K562 (cell line): ENCODE measurements around the gene ARHGEF4. TPM values are rescaled to one million over a fixed set of nuclear protein-coding genes. Genes with fewer than 3 reads are reported as not detected.

Source experiments
- ATAC-seq: fragments of 200-7000 bp; cut with Tn5 transposase; 3 replicates; pipeline ENCODE4 v1.9.1; 2020; ENCODE audit warnings: moderate library complexity
- BruUV-seq: library from RNA; stranded (reverse); fragments of 400-500 nt; replicated peaks from 2 replicates; lab custom pipeline; 2021; lab: Mats Ljungman, UMichigan
- CTCF ChIA-PET: fragments of 300-600 bp; formaldehyde crosslinking; extraction: SDS; loops from one replicate; lab custom pipeline; 2021; ENCODE audit warnings: low intra/inter-chr PET ratio; lab: Yijun Ruan, JAX
- POLR2A ChIA-PET: fragments of 300-600, 350-650 bp; sonication (Branson Sonifier 250); formaldehyde crosslinking; extraction: SDS; loops from one replicate; lab custom pipeline; 2021; ENCODE audit warnings: antibody characterized with exemption, inconsistent platforms; lab: Yijun Ruan, JAX
- DNase-seq, 4 experiments: peaks; one replicate each; pipeline versions ENCODE4 v3.0.0 to v3.0.0-alpha.2; 2011 to 2018; ENCODE audit warnings: low spot score in 3 of 4, mixed read lengths in 3 of 4; ENCODE audit errors: extremely low read depth in 1 of 4
- FAIRE-seq: peaks from 2 replicates; lab custom pipeline; 2011; peaks lifted over from hg19 to GRCh38; lab: Jason Lieb, UNC
- H2AFZ ChIP-seq: 2 replicates; pipeline ENCODE4 v1.6.0; 2011; ENCODE audit warnings: low read depth, low read length, control low read depth, inconsistent platforms
- H3K27ac ChIP-seq: fragments of 200-600 bp; 3 replicates; pipeline ENCODE4 v1.8.0; 2011; ENCODE audit warnings: low read depth, mild to moderate bottlenecking, control low read depth, inconsistent platforms, low read length, moderate library complexity, mixed read lengths; ENCODE audit errors: extremely low read depth
- H3K27me3 ChIP-seq, 2 experiments: fragments of 300-600 bp in 1 of 2; 2 replicates in 1 of 2; 3 replicates in 1 of 2; pipeline versions ENCODE4 v1.6.0 to v1.8.0; 2011; ENCODE audit warnings: inconsistent platforms in 2 of 2, low read length in 2 of 2, mild to moderate bottlenecking in 1 of 2, mixed read lengths in 1 of 2, moderate library complexity in 1 of 2; ENCODE audit not compliant: control insufficient read depth in 2 of 2, insufficient read depth in 2 of 2
- H3K36me3 ChIP-seq: fragments of 300-600 bp; 3 replicates; pipeline ENCODE4 v1.8.0; 2011; ENCODE audit warnings: mild to moderate bottlenecking, low read length, inconsistent platforms; ENCODE audit not compliant: control insufficient read depth, insufficient read depth
- H3K4me1 ChIP-seq, 2 experiments: fragments of 200-600 bp in 1 of 2; replicated peaks in 1 of 2; 2 replicates in 1 of 2; 3 replicates in 1 of 2; pipeline versions ENCODE4 v1.5.1 to v1.8.0; 2011; ENCODE audit warnings: inconsistent platforms in 2 of 2, low read length in 2 of 2, mild to moderate bottlenecking in 1 of 2, mixed read lengths in 1 of 2, moderate library complexity in 1 of 2; ENCODE audit not compliant: control insufficient read depth in 2 of 2, insufficient read depth in 2 of 2
- H3K4me2 ChIP-seq: 2 replicates; pipeline ENCODE4 v1.6.1; 2011; ENCODE audit warnings: low read length, control low read depth, inconsistent platforms, mixed read lengths; ENCODE audit not compliant: insufficient read depth
- H3K4me3 ChIP-seq: fragments of 200-600 bp; sonication (generic), shearing (Covaris generic); 2 replicates; pipeline ENCODE4 v1.5.1; 2016; ENCODE audit warnings: control low read depth, inconsistent platforms
- H3K79me2 ChIP-seq: fragments of 200-600 bp; 3 replicates; pipeline ENCODE4 v1.8.0; 2011; ENCODE audit warnings: low read length, inconsistent platforms; ENCODE audit not compliant: control insufficient read depth, insufficient read depth
- H3K9ac ChIP-seq, 2 experiments: 2 replicates each; pipeline versions ENCODE4 v1.6.0 to v1.6.1; 2011; ENCODE audit warnings: low read depth in 2 of 2, low read length in 2 of 2, control low read depth in 1 of 2, inconsistent platforms in 1 of 2, mild to moderate bottlenecking in 1 of 2, mixed read lengths in 1 of 2; ENCODE audit not compliant: insufficient read depth in 1 of 2
- H3K9me1 ChIP-seq: one replicate; pipeline ENCODE4 v1.6.0; 2011; ENCODE audit warnings: inconsistent platforms, mild to moderate bottlenecking, low read length, moderate library complexity; ENCODE audit not compliant: control insufficient read depth, insufficient read depth
- H3K9me3 ChIP-seq: replicated peaks from 2 replicates; pipeline ENCODE4 v1.5.1; 2011; ENCODE audit warnings: low read depth, low read length, inconsistent platforms; ENCODE audit not compliant: control insufficient read depth, insufficient read depth
- H4K20me1 ChIP-seq: replicated peaks from 2 replicates; pipeline ENCODE4 v1.6.1; 2011; ENCODE audit warnings: low read length, inconsistent platforms, mixed read lengths; ENCODE audit not compliant: control insufficient read depth, insufficient read depth
- C11orf30 ChIP-seq: fragments of 450-650 bp; IDR thresholded peaks from 2 replicates; pipeline ENCODE4 v1.6.1; 2016; ENCODE audit warnings: low read depth, mild to moderate bottlenecking
- CHD7 ChIP-seq: fragments of 200-600 bp; sonication (generic); IDR thresholded peaks from one replicate; pipeline ENCODE4 v1.6.1; 2012; ENCODE audit warnings: mild to moderate bottlenecking, low read depth, low read length, inconsistent platforms
- MAFG ChIP-seq: fragments of 450-650 bp; conservative IDR thresholded peaks from 2 replicates; pipeline ENCODE4 v1.6.1; 2016; ENCODE audit warnings: missing genetic modification characterization, missing compliant biosample characterization
- PCBP2 ChIP-seq: fragments of 200-400 bp; formaldehyde crosslinking; IDR thresholded peaks from 2 replicates; pipeline ENCODE4 v1.6.1; 2018; ENCODE audit warnings: low read length, low read depth, mild to moderate bottlenecking, moderate library complexity; ENCODE audit not compliant: poor library complexity, severe bottlenecking
- WGBS: fragments of 100-300 bp; shearing (Covaris generic); methylation state at CpG from one replicate; pipeline ENCODE4 v1.1.6; 2016; ENCODE audit warnings: low coverage, mixed read lengths; ENCODE audit not compliant: insufficient coverage; ENCODE audit errors: missing lambda C conversion rate; 5-methylcytosine and 5-hydroxymethylcytosine counted together
- in situ Hi-C: fragments of 300-500 bp; cut with MboI; formaldehyde crosslinking; loops from 4 replicates; pipeline ENCODE4 v1.15.0; 2018; ENCODE audit warnings: inconsistent platforms, mixed read lengths
- intact Hi-C: fragments of 100-400 bp; cut with micrococcal nuclease; formaldehyde crosslinking; loops from 2 replicates; pipeline ENCODE4 v1.14.2; 2022
- polyA plus RNA-seq, 8 experiments: library from polyadenylated mRNA; depleted of rRNA in 4 of 8; stranded (reverse) in 5 of 8; unstranded in 3 of 8; fragments of >200 nt; fragmentation: Nextera tagmentation in 2 of 8; fragmentation: Illumina TruSeq in 1 of 8; extraction: Ambion mirVana in 2 of 8; extraction: Trizol in 1 of 8; gene quantifications; 2 replicates each; pipeline versions ENCODE4 v1.2.1 to v1.2.3, GENCODE V29; 2011 to 2014; ENCODE audit warnings: inconsistent platforms in 1 of 8, missing spikeins in 1 of 8
- total RNA-seq, 7 experiments: library from RNA; depleted of rRNA in 6 of 7; stranded (reverse); fragments of >200 nt in 6 of 7; fragmentation: Illumina TruSeq in 2 of 7; extraction: Trizol in 2 of 7; gene quantifications; 2 replicates each; pipeline versions ENCODE4 v1.2.1 to v1.2.3, GENCODE V29; 2011 to 2021; ENCODE audit warnings: low replicate concordance in 1 of 7
- TF ChIP-seq, protein P1 (sequence below): fragments of 250-450 bp; sonication (Bioruptor Pico); IDR thresholded peaks from 2 replicates; pipeline ENCODE4 v1.4.0; 2020; ENCODE audit warnings: mild to moderate bottlenecking, moderate library complexity, borderline replicate concordance
- TF ChIP-seq, protein P2 (sequence below): IDR thresholded peaks from 2 replicates; pipeline ENCODE4 v1.6.1; 2011; ENCODE audit not compliant: insufficient read length; ENCODE audit errors: extremely low read depth

The ARHGEF4 gene
- total and polyA plus RNA-seq, 9 of the 15 experiments (the other 6 are each of a cell fraction or from before 2014, with no cell fraction given): not detected

DNA sequence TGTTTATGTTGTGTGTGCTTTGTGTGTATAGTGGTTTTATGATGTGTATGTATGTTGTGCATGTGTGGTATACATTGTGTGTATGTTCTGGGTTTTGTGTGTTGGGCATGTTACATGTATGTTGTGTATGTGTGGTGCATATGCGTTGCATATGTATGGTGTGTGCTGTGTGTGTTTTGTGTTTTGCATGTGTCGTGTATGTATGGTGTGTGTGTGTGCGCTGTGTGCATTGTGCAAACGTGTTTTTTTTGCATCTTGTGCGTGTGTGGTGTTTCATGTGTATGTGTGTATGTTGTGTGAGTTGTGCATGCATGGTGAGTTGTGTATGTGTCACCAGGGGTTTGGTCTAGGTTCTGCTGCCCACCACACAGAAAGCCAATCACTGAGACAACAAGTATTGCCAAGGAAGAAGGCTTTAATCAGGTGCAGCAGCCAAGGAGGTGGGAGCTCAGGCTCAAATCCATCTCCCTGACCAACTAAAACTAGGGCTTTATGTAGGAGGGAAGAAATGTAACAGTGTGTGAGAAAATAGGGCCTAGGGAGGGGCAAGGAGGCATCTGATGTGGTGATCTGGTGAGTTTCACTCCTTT is 140.8 kb downstream of the ARHGEF4 start:
- POLR2A ChIA-PET: no interaction called here
- Histone ChIP-seq H3K9ac (no peak overlapping the region), H3K9me1 (no peaks in the 10 kb centered on the region), H3K79me2 (no peaks in the 10 kb centered on the region), H3K4me3 (no peak overlapping the region), H4K20me1 (no peaks in the 10 kb centered on the region), H3K4me2 (no peak overlapping the region), H2AFZ (no peak overlapping the region), H3K4me1 (no peaks in the 10 kb centered on the region), H3K9me3 (no peaks in the 10 kb centered on the region; the same call in 1 of the 2 replicates), H3K27me3 (peaks cover 0 to 14% of the 10 kb centered on the region in 2 experiments; a peak in 2 of 5 replicates), H3K36me3 (no peaks in the 10 kb centered on the region), H3K27ac (no peak overlapping the region)
- no peak for FAIRE-seq
- no peak for ATAC-seq
- in situ Hi-C loops: no loop called here
- BruUV-seq: no TSS peak
- CTCF ChIA-PET: no interaction called here
- no peak for DNase-seq
- 4% methylated on average over 5 of the region's 5 CpGs for WGBS
- intact Hi-C loops: no loop called here
- TF ChIP-seq CHD7 (no peak), C11orf30 (no peak), MAFG (tag) (no peak), PCBP2 (no peak)
- TF ChIP-seq, protein P1, sequence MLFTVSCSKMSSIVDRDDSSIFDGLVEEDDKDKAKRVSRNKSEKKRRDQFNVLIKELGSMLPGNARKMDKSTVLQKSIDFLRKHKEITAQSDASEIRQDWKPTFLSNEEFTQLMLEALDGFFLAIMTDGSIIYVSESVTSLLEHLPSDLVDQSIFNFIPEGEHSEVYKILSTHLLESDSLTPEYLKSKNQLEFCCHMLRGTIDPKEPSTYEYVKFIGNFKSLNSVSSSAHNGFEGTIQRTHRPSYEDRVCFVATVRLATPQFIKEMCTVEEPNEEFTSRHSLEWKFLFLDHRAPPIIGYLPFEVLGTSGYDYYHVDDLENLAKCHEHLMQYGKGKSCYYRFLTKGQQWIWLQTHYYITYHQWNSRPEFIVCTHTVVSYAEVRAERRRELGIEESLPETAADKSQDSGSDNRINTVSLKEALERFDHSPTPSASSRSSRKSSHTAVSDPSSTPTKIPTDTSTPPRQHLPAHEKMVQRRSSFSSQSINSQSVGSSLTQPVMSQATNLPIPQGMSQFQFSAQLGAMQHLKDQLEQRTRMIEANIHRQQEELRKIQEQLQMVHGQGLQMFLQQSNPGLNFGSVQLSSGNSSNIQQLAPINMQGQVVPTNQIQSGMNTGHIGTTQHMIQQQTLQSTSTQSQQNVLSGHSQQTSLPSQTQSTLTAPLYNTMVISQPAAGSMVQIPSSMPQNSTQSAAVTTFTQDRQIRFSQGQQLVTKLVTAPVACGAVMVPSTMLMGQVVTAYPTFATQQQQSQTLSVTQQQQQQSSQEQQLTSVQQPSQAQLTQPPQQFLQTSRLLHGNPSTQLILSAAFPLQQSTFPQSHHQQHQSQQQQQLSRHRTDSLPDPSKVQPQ: no peak
- TF ChIP-seq, protein P2, sequence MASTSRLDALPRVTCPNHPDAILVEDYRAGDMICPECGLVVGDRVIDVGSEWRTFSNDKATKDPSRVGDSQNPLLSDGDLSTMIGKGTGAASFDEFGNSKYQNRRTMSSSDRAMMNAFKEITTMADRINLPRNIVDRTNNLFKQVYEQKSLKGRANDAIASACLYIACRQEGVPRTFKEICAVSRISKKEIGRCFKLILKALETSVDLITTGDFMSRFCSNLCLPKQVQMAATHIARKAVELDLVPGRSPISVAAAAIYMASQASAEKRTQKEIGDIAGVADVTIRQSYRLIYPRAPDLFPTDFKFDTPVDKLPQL: no peak
